Endothelial cell of umbilical vein (primary cell): Measurements from ENCODE around the gene NFATC1. TPM values are rescaled to one million over a fixed set of nuclear protein-coding genes. Genes with fewer than 3 reads are reported as not detected.

Source experiments
- BruUV-seq: library from RNA; stranded (reverse); fragments of 400-500 nt; replicated peaks from 2 replicates; lab custom pipeline; 2021; lab: Mats Ljungman, UMichigan
- CTCF ChIA-PET: fragments of 300-600, 350-600 bp; sonication (Branson Sonifier 250); formaldehyde crosslinking; loops from one replicate; lab custom pipeline; 2021; ENCODE audit warnings: antibody characterized with exemption, inconsistent platforms; lab: Charles Lee
- POLR2A ChIA-PET: fragments of 300-600, 350-600 bp; sonication (Branson Sonifier 250); formaldehyde crosslinking; loops from one replicate; lab custom pipeline; 2021; ENCODE audit warnings: antibody characterized with exemption, inconsistent platforms; lab: Charles Lee
- DNase-seq: peaks from one replicate; pipeline ENCODE4 v3.0.0-alpha.2; 2011; ENCODE audit warnings: low read depth, low spot score
- FAIRE-seq: peaks from 2 replicates; lab custom pipeline; 2011; peaks lifted over from hg19 to GRCh38; lab: Jason Lieb, UNC
- H2AFZ ChIP-seq: 2 replicates; pipeline ENCODE4 v1.6.0; 2012; ENCODE audit warnings: low read depth, low read length, control low read depth, inconsistent platforms
- H3K27ac ChIP-seq: 2 replicates; pipeline ENCODE4 v1.5.1; 2011; ENCODE audit warnings: low read depth, mild to moderate bottlenecking, control low read depth, low read length, moderate library complexity; ENCODE audit not compliant: insufficient read depth
- H3K27me3 ChIP-seq, 2 experiments: 2 replicates each; pipeline versions ENCODE4 v1.6.0 to v1.6.1; 2011; ENCODE audit warnings: low read length in 2 of 2, mixed read lengths in 1 of 2; ENCODE audit not compliant: control insufficient read depth in 2 of 2, insufficient read depth in 2 of 2
- H3K36me3 ChIP-seq, 2 experiments: 2 replicates in 1 of 2; 3 replicates in 1 of 2; pipeline ENCODE4 v1.5.1; 2011; ENCODE audit warnings: low read length in 2 of 2, mild to moderate bottlenecking in 1 of 2, moderate library complexity in 1 of 2; ENCODE audit not compliant: control insufficient read depth in 2 of 2, insufficient read depth in 2 of 2; ENCODE audit errors: extremely low read depth in 1 of 2
- H3K4me1 ChIP-seq: 3 replicates; pipeline ENCODE4 v1.5.1; 2011; ENCODE audit warnings: mild to moderate bottlenecking, low read length; ENCODE audit not compliant: control insufficient read depth, insufficient read depth; ENCODE audit errors: extremely low read depth
- H3K4me2 ChIP-seq: 2 replicates; pipeline ENCODE4 v1.6.1; 2011; ENCODE audit warnings: low read length, control low read depth, mixed read lengths; ENCODE audit not compliant: insufficient read depth
- H3K4me3 ChIP-seq, 3 experiments: fragments of 200-600 bp in 1 of 3; sonication (generic), shearing (Covaris generic) in 1 of 3; replicated peaks in 1 of 3; 2 replicates each; pipeline ENCODE4 v1.5.1; 2011 to 2016; ENCODE audit warnings: control low read depth in 3 of 3, low read length in 3 of 3, mild to moderate bottlenecking in 2 of 3, inconsistent platforms in 1 of 3, low read depth in 1 of 3, moderate library complexity in 1 of 3; ENCODE audit not compliant: insufficient read depth in 1 of 3
- H3K79me2 ChIP-seq: 2 replicates; pipeline ENCODE4 v1.6.0; 2012; ENCODE audit warnings: low read length, inconsistent platforms; ENCODE audit not compliant: control insufficient read depth, insufficient read depth
- H3K9ac ChIP-seq: replicated peaks from 2 replicates; pipeline ENCODE3; 2011; ENCODE audit warnings: low read length, control low read depth; ENCODE audit not compliant: insufficient read depth; ENCODE audit errors: extremely low read depth
- H3K9me1 ChIP-seq: replicated peaks from 3 replicates; pipeline ENCODE4 v1.6.0; 2011; ENCODE audit warnings: mild to moderate bottlenecking, low read length; ENCODE audit not compliant: control insufficient read depth, insufficient read depth; ENCODE audit errors: extremely low read depth
- H3K9me3 ChIP-seq: replicated peaks from 2 replicates; pipeline ENCODE4 v1.5.1; 2012; ENCODE audit warnings: low read length, inconsistent platforms; ENCODE audit not compliant: control insufficient read depth, insufficient read depth
- H4K20me1 ChIP-seq: replicated peaks from 2 replicates; pipeline ENCODE3; 2011; ENCODE audit warnings: mild to moderate bottlenecking, low read length; ENCODE audit not compliant: control insufficient read depth, insufficient read depth; ENCODE audit errors: extremely low read depth
- MYC ChIP-seq: IDR thresholded peaks from one replicate; pipeline ENCODE4 v1.6.1; 2011; ENCODE audit warnings: mild to moderate bottlenecking, low read depth, low read length
- POLR2A ChIP-seq: IDR thresholded peaks from 2 replicates; pipeline ENCODE4 v1.6.1; 2012; ENCODE audit warnings: low read depth, mild to moderate bottlenecking, control low read depth, low read length
- POLR2AphosphoS5 ChIP-seq: IDR thresholded peaks from 2 replicates; pipeline ENCODE4 v1.6.1; 2012; ENCODE audit warnings: low read depth, mild to moderate bottlenecking, control low read depth, low read length, moderate library complexity; ENCODE audit not compliant: insufficient read depth
- dilution Hi-C: fragments of 300-500 bp; cut with MboI; formaldehyde crosslinking; loops from one replicate; pipeline ENCODE4 v1.15.0; 2019; ENCODE audit warnings: low sequenced_read_pairs; ENCODE audit not compliant: extremely low pct_ligation_motif_present
- intact Hi-C: fragments of 100-400 bp; cut with micrococcal nuclease; formaldehyde crosslinking; loops from one replicate; pipeline ENCODE4 v1.10.0; 2022
- polyA plus RNA-seq, 4 experiments: library from polyadenylated mRNA; depleted of rRNA in 3 of 4; stranded (reverse) in 3 of 4; unstranded in 1 of 4; fragments of >200 nt; gene quantifications; 2 replicates each; pipeline versions ENCODE4 v1.2.1 to v1.2.3, GENCODE V29; 2011 to 2012; ENCODE audit warnings: missing spikeins in 1 of 4
- total RNA-seq: library from RNA; stranded (reverse); gene quantifications from 2 replicates; pipeline ENCODE4 v1.2.3, GENCODE V29; 2021

The NFATC1 gene
- total and polyA plus RNA-seq, 2 donors (not counting 3 experiments of a cell fraction or from before 2014, with no cell fraction given) = 11.1 to 30.0 TPM

GRCh38 chr18:79542876-79543750 lies 147.4 kb downstream of the NFATC1 start:
- Histone ChIP-seq H3K9me1 (no peaks in the 10 kb centered on the region), H4K20me1 (no peaks in the 10 kb centered on the region), H3K4me2 (no peak overlapping the region), H3K9me3 (no peaks in the 10 kb centered on the region), H3K27ac (no peak overlapping the region), H3K36me3 (no peaks in the 10 kb centered on the region), H3K9ac (no peak overlapping the region), H3K79me2 (no peaks in the 10 kb centered on the region), H3K4me1 (no peaks in the 10 kb centered on the region), H2AFZ (no peak overlapping the region), H3K4me3 (no peak overlapping the region), H3K27me3 (no peaks in the 10 kb centered on the region)
- dilution Hi-C loops (no loop called here), intact Hi-C loops (no loop called here)
- TF ChIP-seq POLR2A = no peak
- TF ChIP-seq MYC = no peak
- BruUV-seq = no TSS peak
- no peak for DNase-seq
- no peak for FAIRE-seq
- ChIA-PET POLR2A (no interaction called here), CTCF (interaction anchor here (1.2 kb wide), 1 partner anchor 165 kb away, joined by 3 read pairs; no protein-coding TSS in a partner anchor)

GRCh38 chr18:79543861-79544385 lies 148.2 kb downstream of the NFATC1 start:
- Histone ChIP-seq H2AFZ (no peak overlapping the region), H3K4me3 (no peak overlapping the region), H3K9ac (no peak overlapping the region), H3K9me3 (no peaks in the 10 kb centered on the region), H3K27ac (no peak overlapping the region), H3K36me3 (no peaks in the 10 kb centered on the region), H3K4me2 (no peak overlapping the region), H4K20me1 (no peaks in the 10 kb centered on the region), H3K4me1 (no peaks in the 10 kb centered on the region), H3K9me1 (no peaks in the 10 kb centered on the region), H3K27me3 (no peaks in the 10 kb centered on the region), H3K79me2 (no peaks in the 10 kb centered on the region)
- DNase-seq = no peak
- ChIA-PET CTCF (interaction anchor here (1.2 kb wide), 1 partner anchor 165 kb away, joined by 3 read pairs; no protein-coding TSS in a partner anchor), POLR2A (no interaction called here)
- FAIRE-seq = no peak
- TF ChIP-seq POLR2AphosphoS5 = no peak
- intact Hi-C loops = no loop called here
- no TSS peak for BruUV-seq
- dilution Hi-C loops = no loop called here
